Ishikawa (cell line): Measurements from ENCODE around the gene NEDD4L.

Source experiments
- CEBPB ChIP-seq: IDR thresholded peaks from 2 replicates; pipeline ENCODE4 v1.6.1; 2012
- CREB1 ChIP-seq: IDR thresholded peaks from 2 replicates; pipeline ENCODE4 v1.6.1; 2012; ENCODE audit warnings: low read depth
- EGR1 ChIP-seq: IDR thresholded peaks from 2 replicates; pipeline ENCODE4 v1.6.1; 2012
- EP300 ChIP-seq: IDR thresholded peaks from 2 replicates; pipeline ENCODE4 v1.6.1; 2012; ENCODE audit warnings: borderline replicate concordance
- FOXM1 ChIP-seq: IDR thresholded peaks from 2 replicates; pipeline ENCODE4 v1.6.1; 2012; ENCODE audit warnings: low read depth, borderline replicate concordance
- NFIC ChIP-seq: IDR thresholded peaks from 2 replicates; pipeline ENCODE4 v1.6.1; 2012
- RAD21 ChIP-seq: IDR thresholded peaks from 2 replicates; pipeline ENCODE4 v1.6.1; 2012; ENCODE audit warnings: low read depth
- TAF1 ChIP-seq: IDR thresholded peaks from 2 replicates; pipeline ENCODE4 v1.6.1; 2012; ENCODE audit warnings: low read depth, mild to moderate bottlenecking
- TCF12 ChIP-seq: IDR thresholded peaks from 2 replicates; pipeline ENCODE4 v1.6.1; 2012; ENCODE audit warnings: low read depth
- TEAD4 ChIP-seq: IDR thresholded peaks from 2 replicates; pipeline ENCODE4 v1.6.1; 2012
- YY1 ChIP-seq: IDR thresholded peaks from 2 replicates; pipeline ENCODE4 v1.6.1; 2012; ENCODE audit warnings: low read depth
- ZBTB7A ChIP-seq: IDR thresholded peaks from 2 replicates; pipeline ENCODE4 v1.6.1; 2012; ENCODE audit warnings: low read depth
- TF ChIP-seq, protein P1 (sequence below): IDR thresholded peaks from 2 replicates; pipeline ENCODE4 v1.6.1; 2012; ENCODE audit warnings: low read depth, mild to moderate bottlenecking
- TF ChIP-seq, protein P2 (sequence below): IDR thresholded peaks from 2 replicates; pipeline ENCODE4 v1.6.1; 2012
- TF ChIP-seq, protein P3 (sequence below): IDR thresholded peaks from 2 replicates; pipeline ENCODE4 v1.6.1; 2012

The NEDD4L gene

DNA sequence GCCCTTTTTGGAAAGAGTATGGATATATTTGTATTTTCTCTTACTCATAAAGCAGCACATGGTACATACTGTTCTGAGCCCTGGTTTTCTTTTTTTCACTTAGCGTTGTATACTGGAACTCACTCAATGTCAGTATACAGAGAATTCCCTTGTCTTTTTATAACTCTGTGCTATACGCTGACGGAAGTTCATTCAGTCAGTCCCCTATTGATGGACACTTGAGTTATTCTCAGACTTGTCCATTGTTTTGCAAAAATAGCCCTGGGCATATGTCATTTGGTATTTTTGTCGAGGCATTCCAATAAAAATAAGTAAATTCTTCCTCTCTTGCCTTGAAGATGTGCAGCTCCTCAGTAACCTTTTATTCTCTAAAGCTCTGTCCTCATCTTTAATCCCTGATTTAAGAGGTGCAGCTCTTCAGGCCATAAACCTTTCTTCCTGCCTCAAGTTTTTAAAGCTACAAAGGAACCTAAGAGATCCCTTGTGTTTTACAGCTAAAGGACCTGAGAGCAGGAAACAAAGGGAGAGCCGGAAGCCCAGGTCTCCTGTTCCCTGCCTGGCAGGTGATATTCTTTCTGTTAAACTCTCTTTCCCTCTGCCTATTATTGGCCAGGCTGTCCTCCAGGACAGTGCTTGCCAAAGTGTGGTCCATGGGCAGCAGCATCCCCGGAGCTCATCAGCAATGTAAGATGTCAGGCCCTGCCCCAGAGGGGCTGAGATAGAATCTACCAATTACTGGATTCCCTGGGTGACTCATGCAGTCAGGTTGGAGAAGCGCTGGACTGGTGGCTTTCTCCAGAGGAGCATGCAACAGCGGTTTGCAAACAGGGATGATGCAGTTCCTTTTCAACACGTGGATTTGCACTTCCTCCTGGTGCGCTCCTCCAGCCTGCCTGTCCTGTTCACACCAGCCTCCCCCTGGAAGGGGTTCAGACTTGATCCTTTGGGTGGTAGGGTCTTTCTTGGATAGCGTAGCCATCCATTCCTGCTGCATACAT lies 158.0 kb downstream of the NEDD4L start:
- TF ChIP-seq TAF1 (no peak), EGR1 (no peak), CREB1 (no peak), NFIC (no peak), EP300 (no peak), FOXM1 (no peak), CEBPB (no peak), TCF12 (no peak), TEAD4 (no peak), YY1 (no peak), RAD21 (no peak), ZBTB7A (no peak)
- TF ChIP-seq, protein P1, sequence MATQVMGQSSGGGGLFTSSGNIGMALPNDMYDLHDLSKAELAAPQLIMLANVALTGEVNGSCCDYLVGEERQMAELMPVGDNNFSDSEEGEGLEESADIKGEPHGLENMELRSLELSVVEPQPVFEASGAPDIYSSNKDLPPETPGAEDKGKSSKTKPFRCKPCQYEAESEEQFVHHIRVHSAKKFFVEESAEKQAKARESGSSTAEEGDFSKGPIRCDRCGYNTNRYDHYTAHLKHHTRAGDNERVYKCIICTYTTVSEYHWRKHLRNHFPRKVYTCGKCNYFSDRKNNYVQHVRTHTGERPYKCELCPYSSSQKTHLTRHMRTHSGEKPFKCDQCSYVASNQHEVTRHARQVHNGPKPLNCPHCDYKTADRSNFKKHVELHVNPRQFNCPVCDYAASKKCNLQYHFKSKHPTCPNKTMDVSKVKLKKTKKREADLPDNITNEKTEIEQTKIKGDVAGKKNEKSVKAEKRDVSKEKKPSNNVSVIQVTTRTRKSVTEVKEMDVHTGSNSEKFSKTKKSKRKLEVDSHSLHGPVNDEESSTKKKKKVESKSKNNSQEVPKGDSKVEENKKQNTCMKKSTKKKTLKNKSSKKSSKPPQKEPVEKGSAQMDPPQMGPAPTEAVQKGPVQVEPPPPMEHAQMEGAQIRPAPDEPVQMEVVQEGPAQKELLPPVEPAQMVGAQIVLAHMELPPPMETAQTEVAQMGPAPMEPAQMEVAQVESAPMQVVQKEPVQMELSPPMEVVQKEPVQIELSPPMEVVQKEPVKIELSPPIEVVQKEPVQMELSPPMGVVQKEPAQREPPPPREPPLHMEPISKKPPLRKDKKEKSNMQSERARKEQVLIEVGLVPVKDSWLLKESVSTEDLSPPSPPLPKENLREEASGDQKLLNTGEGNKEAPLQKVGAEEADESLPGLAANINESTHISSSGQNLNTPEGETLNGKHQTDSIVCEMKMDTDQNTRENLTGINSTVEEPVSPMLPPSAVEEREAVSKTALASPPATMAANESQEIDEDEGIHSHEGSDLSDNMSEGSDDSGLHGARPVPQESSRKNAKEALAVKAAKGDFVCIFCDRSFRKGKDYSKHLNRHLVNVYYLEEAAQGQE: no peak
- TF ChIP-seq, protein P2, sequence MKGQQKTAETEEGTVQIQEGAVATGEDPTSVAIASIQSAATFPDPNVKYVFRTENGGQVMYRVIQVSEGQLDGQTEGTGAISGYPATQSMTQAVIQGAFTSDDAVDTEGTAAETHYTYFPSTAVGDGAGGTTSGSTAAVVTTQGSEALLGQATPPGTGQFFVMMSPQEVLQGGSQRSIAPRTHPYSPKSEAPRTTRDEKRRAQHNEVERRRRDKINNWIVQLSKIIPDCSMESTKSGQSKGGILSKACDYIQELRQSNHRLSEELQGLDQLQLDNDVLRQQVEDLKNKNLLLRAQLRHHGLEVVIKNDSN: no peak
- TF ChIP-seq, protein P3, sequence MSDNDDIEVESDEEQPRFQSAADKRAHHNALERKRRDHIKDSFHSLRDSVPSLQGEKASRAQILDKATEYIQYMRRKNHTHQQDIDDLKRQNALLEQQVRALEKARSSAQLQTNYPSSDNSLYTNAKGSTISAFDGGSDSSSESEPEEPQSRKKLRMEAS: no peak

DNA sequence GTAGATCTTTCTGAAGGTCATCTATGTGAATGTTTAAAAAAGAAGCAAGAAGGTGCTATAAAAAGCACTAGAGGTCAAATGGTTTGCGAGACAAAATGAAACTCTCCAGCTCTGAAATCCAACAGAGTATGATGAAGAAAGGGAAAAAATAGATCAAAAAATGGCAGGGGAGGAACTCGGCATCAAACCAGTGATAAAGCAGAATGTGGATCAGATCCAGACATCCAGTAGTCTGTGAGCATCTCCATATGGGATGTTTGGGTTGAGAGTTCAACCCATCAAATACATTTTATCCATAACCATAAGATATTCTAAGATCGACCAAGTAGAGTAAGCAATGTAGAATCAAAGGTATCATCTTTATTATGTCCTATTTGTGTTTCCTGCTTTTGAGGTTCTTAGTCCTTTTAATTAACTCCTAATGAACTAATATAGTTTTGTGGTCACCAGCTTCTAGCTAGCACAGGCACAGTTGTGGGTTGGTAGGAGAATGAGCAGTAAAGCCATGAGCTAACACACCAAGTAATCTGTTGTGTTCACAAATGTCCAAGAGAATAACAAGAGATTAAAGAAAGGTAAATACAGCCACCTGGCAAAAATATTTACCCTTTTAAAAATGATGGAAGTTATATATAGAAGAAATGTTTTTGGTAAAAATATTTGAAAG lies 160.9 kb downstream of the NEDD4L start:
- TF ChIP-seq TCF12: no peak

DNA sequence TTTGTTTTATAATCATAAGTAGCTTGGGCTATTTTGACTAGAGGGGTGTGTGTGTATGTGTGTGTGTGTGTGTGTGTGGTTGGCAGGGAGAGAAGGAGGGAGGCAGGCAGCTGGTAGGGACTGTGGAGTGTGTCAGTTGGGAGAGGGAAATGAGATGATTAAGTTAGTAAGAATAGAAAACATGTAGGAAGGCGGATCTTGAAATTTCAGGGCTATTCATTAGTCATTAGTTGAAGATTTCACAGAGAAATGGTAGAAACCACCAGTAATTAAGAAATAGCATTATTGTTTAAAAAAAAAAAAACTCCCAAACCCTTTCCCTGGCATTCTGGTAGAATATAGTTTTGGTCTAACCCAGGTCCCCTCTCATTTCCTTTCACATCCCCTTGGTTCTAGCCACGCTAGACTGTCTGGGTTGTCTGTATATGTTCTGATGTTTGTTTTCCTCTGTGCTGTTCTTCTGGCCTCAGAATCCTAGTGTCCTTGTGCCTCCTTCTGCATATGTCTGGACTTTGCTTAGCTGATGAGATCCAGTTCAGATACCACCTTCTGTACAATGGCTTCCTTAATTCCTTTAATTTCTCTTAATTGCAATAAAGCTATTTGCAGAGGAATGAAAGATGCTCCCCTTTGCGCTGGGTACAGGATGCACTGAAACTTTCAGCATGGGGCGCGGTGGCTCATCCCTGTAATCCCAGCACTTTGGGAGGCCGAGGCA lies 161.6 kb downstream of the NEDD4L start:
- TF ChIP-seq FOXM1: no peak
- TF ChIP-seq EP300: no peak
- TF ChIP-seq YY1: no peak
- TF ChIP-seq TEAD4: no peak
- no peak for TF ChIP-seq CEBPB
- no peak for TF ChIP-seq TAF1
- TF ChIP-seq RAD21: no peak
- TF ChIP-seq, protein P2: no peak
- no peak for TF ChIP-seq TCF12
- no peak for TF ChIP-seq EGR1
- TF ChIP-seq CREB1: no peak
- TF ChIP-seq, protein P3: no peak
- TF ChIP-seq, protein P1: no peak
- no peak for TF ChIP-seq NFIC
- TF ChIP-seq ZBTB7A: no peak

DNA sequence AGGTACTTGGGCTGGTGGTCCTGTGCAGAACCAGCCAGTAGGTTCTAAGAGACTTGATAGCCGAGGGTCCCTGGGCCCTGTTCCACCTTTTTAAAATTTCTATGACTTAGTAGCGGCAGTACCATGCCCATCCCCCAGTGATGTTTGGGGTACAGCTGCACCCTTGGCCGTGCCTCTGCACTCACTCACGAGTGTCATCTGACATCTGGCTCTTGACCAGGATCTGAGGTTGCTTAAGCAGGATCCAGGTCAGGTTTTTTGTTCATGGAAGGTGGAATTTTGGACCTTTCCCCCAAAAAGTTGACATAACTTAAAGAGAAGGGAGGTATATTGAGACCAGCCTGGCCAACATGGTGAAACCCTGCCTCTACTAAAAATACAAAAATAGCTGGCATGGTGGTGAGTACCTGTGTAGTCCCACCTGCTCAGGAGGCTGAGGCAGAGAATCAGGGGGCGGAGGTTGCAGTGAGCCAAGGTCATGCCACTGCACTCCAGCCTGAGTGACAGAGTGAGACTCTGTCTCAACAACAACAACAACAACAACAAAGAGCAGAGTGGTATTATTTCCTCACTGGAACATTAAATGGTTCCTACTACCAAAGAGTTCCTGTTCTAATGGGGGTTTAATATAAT lies 163.6 kb downstream of the NEDD4L start:
- TF ChIP-seq CREB1 (no peak), ZBTB7A (no peak), NFIC (no peak), TCF12 (no peak), YY1 (no peak), EGR1 (no peak), TEAD4 (no peak)
- TF ChIP-seq, protein P2: no peak
- TF ChIP-seq, protein P1: no peak
- TF ChIP-seq, protein P3: no peak
